Activated T-cell treated with anti-CD3 and anti-CD28 coated beads, Interleukin-2, amount 50 U/mL, for 72 hours (primary cell): ENCODE results near the gene EPB41L2. TPM values are rescaled to one million over a fixed set of nuclear protein-coding genes. Genes with fewer than 3 reads are reported as not detected.
"Not testable (repeated sequence)": the region's sequence is repeated elsewhere in the genome, so short reads cannot be mapped to it uniquely, and the experiment has no call there.

Experiments
- ATAC-seq, 2 donors: fragments of 150-1000 bp; cut with Tn5 transposase; replicated peaks in 1 of 2; 2 replicates each; pipeline ENCODE4 v1.10.0; 2021; ENCODE audit warnings: moderate library complexity in 2 of 2, mild to moderate bottlenecking in 1 of 2
- DNase-seq, 2 donors: peaks; one replicate each; pipeline ENCODE4 v3.0.0; 2021 to 2022; ENCODE audit warnings: mixed read lengths in 1 of 2
- H3K27ac Mint-ChIP-seq: one replicate; pipeline ENCODE4 v1.8.0; 2022; ENCODE audit warnings: mild to moderate bottlenecking, moderate library complexity, mixed read lengths
- H3K27me3 Mint-ChIP-seq: one replicate; pipeline ENCODE4 v1.8.0; 2022; ENCODE audit warnings: low read depth, mixed read lengths
- H3K36me3 Mint-ChIP-seq, 2 donors: one replicate each; pipeline ENCODE4 v1.8.0; 2022; ENCODE audit warnings: mixed read lengths in 2 of 2, mild to moderate bottlenecking in 1 of 2; ENCODE audit not compliant: insufficient read depth in 2 of 2
- H3K4me1 Mint-ChIP-seq: one replicate; pipeline ENCODE4 v1.8.0; 2022; ENCODE audit warnings: low read depth, mixed read lengths
- H3K4me3 Mint-ChIP-seq, 2 donors: one replicate each; pipeline ENCODE4 v1.8.0; 2022; ENCODE audit warnings: mild to moderate bottlenecking in 2 of 2, mixed read lengths in 2 of 2, moderate library complexity in 2 of 2
- H3K9me3 Mint-ChIP-seq, 2 donors: one replicate each; pipeline ENCODE4 v1.8.0; 2022; ENCODE audit warnings: mixed read lengths in 2 of 2
- total RNA-seq, 2 donors: library from RNA; stranded (reverse); gene quantifications; one replicate each; pipeline ENCODE4 v1.2.3, GENCODE V29; 2022

Gene EPB41L2
- total RNA-seq, 2 donors from 2014 or later = 17.5 to 27.4 TPM

DNA sequence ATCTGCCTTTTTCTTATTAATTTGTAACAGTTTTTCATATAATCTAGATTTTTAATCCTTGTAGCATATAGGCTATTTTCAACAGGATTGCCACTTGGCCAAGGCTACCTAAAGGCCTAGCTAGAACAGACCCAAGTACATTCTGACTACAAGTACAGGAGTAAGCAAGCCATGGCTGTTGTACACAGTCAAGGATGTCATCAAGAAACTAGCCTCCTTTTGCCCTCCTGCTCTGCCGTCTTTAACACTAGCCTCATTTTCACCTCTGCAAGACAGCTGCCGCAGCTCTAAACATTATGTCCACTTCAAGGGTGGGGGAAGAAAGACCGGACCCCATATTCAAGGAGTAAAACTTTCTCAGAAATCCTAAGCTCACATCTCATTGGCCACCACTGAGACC lies 45.1 kb downstream of the EPB41L2 start:
- Mint-ChIP-seq H3K36me3 (no peaks in the 10 kb centered on the region), H3K4me3 (no peak overlapping the region)

DNA sequence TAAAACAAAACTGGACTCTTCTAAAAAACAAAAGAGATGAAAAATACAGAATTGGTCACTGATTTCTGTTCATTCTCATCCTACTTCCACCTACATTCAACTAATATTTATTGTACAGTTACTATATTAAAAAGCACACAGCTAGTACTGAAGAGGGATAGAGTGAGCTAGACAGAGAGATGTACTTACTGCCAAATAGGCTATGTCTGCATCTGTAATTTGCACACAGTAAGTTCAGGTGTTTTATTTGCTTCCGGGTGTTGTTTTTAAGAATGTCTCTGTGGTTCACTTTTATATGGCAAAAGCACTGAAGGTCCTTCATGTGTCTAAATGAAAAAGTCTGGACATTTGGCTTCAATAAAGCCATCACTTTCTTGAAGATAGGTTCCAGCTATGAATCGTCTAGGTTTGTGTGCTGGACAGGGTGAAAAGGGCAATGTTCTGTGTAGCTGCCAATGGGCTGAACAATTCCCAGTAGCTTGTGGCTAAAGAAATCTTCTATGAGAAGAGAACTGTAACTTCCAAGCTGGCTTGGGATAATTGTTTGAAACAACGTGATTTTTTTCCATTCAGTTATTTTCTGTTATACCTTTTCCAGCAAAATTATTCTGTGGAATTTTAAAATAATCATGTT lies 47.3 kb downstream of the EPB41L2 start:
- H3K4me1 Mint-ChIP-seq = no peaks in the 10 kb centered on the region
- no peak overlapping the region for H3K27ac Mint-ChIP-seq
- H3K36me3 Mint-ChIP-seq = no peaks in the 10 kb centered on the region
- no peaks in the 10 kb centered on the region for H3K27me3 Mint-ChIP-seq
- DNase-seq (no peak), ATAC-seq (no peak)
- H3K9me3 Mint-ChIP-seq = no peaks in the 10 kb centered on the region
- H3K4me3 Mint-ChIP-seq = no peak overlapping the region

More for the DNA sequence above, 45.1 kb downstream of the EPB41L2 start:
- Mint-ChIP-seq H3K4me1 (no peaks in the 10 kb centered on the region), H3K27me3 (no peaks in the 10 kb centered on the region), H3K9me3 (no peaks in the 10 kb centered on the region), H3K27ac (no peak overlapping the region)
- DNase-seq (no peak), ATAC-seq (no peak)

DNA sequence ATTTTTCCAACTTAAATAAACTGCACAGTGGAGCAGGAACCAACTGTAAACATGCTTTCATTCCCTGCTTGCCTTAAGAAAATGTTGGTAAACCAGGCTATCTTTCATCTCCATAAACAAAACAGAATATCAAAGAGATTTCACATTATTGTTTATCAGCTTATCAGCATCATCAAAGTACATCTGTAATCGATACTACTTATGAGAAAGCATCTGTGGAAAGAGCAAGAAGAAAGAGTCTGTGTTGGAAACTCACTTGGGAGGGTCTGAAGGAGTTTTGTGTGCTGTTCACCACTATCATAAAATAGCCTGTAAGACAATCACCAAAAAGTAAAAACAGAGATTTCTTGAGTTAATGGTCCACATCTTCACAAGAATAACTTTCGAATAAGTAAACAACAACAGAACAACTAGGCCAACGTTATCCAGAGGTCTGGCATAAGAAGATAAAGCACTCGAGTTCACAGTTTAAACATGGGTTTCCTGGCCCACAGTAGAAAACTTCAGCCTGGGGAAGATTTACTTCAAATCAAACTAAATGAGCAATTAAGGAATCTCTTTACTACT lies 47.9 kb downstream of the EPB41L2 start:
- Mint-ChIP-seq H3K36me3 (no peaks in the 10 kb centered on the region), H3K4me1 (no peaks in the 10 kb centered on the region), H3K9me3 (no peaks in the 10 kb centered on the region), H3K27me3 (no peaks in the 10 kb centered on the region), H3K27ac (no peak overlapping the region), H3K4me3 (no peak overlapping the region)
- no peak for ATAC-seq
- no peak for DNase-seq

DNA sequence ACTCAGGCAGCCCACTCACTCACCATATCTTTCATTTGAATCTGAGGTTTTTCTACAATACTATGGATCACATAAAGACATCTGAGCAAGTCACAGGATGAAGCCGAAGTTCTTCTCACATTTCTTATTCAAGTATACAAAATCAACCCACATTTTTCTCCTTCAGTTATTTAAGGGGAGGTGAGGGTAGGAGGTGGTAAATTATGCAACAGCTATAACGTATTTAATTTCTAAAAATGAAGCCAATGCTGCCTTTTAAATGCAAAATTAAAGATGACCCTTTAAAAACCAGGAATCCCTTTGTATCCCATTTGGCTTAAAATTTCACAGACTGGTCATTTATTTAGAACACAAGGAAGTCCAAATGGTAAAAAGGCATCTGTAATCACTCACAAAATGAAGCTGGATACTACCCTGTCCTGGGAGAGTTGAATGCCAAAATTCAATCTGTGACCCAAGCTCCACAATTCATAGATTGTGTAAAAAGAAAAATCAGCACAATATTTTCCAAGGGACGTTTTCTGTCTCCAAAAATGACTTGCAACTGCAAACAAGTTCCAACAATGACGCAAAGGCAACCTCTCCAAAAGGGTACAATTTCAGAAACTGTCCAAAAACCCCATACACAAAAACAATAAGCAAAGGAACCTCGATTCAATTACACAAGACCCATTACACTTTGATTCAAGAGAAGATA lies 48.8 kb downstream of the EPB41L2 start:
- ATAC-seq (no peak), DNase-seq (no peak)
- H3K4me3 Mint-ChIP-seq = no peak overlapping the region
- no peaks in the 10 kb centered on the region for H3K4me1 Mint-ChIP-seq
- no peak overlapping the region for H3K27ac Mint-ChIP-seq
- H3K9me3 Mint-ChIP-seq = no peaks in the 10 kb centered on the region
- peaks cover 0 to 6% of the 10 kb centered on the region in 2 donors for H3K36me3 Mint-ChIP-seq
- no peaks in the 10 kb centered on the region for H3K27me3 Mint-ChIP-seq

DNA sequence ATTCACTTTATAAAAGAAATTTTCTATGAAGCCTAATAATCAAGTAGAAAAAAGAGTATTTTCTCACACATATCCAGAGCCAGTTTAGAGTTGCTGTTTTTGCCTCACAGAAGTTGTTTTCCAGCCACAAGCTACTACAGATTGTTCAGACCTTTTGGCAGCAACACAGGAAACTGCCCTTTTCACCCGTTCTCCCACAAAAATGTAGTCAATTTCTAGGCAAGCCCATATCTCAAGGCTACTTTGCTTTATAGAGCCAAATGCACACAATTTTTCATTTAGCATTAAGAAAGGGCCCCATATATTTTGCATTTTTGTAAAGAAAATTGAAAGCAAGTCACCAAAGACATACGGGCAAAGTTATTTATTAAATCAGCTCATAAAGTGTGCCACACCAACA lies 49.5 kb downstream of the EPB41L2 start:
- Mint-ChIP-seq H3K27ac (no peak overlapping the region), H3K36me3 (peaks cover 0 to 9% of the 10 kb centered on the region in 2 donors), H3K4me3 (no peak overlapping the region), H3K9me3 (peaks cover 2% of the 10 kb centered on the region in 2 donors), H3K27me3 (no peaks in the 10 kb centered on the region), H3K4me1 (no peaks in the 10 kb centered on the region)
- DNase-seq (no peak), ATAC-seq (no peak)

DNA sequence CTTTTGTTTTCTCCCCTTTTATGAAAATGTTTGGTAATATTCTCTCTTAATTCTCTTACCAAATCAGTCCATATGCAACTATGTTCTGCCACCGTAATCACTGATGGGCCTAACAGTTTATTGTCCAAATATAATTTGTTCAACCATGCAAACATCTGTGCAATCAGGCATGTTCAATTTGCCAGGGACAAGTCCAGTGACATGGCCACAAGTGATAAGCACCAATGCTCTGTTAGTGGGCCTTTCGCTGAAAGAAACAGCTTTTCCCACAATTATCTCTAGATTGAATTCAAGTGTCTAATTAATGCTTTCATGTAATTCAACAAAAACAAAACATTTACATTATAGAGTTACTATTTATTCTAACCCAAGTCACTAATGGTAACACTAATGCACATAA lies 53.3 kb downstream of the EPB41L2 start:
- no peaks in the 10 kb centered on the region for H3K4me1 Mint-ChIP-seq
- DNase-seq (no peak), ATAC-seq (no peak)
- H3K9me3 Mint-ChIP-seq = peaks cover 14% of the 10 kb centered on the region in 2 donors
- no peaks in the 10 kb centered on the region for H3K27me3 Mint-ChIP-seq
- no peak overlapping the region for H3K27ac Mint-ChIP-seq
- peaks cover 11 to 23% of the 10 kb centered on the region in 2 donors for H3K36me3 Mint-ChIP-seq
- no peak overlapping the region for H3K4me3 Mint-ChIP-seq

DNA sequence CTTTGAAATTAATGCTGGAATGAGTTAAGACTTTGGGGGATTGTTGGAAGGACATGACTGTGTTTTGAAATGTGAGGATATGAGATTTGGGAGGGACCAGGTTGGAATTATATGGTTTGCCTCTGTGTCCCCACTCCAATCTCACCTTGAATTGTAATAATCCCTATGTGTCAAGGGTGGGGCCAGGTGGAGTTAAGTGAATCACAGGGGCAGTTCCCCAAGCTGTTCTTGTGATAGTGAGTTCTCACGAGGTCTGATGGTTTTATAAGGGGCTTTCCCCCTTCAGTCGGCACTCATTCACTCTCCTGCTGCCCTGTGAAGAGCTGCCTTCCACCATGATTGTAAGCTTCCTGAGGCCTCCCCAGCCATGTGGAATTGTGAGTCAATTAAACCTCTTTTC lies 54.1 kb downstream of the EPB41L2 start:
- H3K27me3 Mint-ChIP-seq, H3K27ac Mint-ChIP-seq, H3K4me1 Mint-ChIP-seq, ATAC-seq, DNase-seq, H3K4me3 Mint-ChIP-seq: not testable (repeated sequence)
- Mint-ChIP-seq H3K9me3 (peaks cover 14% of the 10 kb centered on the region in 2 donors), H3K36me3 (peaks cover 11 to 23% of the 10 kb centered on the region in 2 donors)

DNA sequence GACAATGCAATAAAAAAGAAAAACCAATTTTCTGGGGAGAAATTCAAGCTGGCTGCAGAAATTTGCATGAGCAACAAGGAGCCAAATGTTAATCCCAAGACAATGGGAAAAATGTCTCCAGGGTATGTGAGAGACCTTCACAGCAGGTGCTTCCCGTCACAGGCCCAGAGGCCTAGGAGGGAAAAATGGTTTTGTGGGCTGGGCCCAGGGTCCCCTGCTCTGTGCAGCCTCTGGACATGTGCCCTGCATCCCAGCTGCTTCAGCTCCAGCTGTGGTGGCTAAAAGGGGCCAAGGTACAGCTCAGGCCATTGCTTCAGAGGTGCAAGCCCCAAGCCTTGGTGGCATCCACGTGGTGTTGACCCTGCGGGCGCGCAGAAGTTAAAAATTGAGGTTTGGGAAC lies 55.1 kb downstream of the EPB41L2 start:
- H3K4me3 Mint-ChIP-seq, H3K4me1 Mint-ChIP-seq, ATAC-seq, DNase-seq, H3K27ac Mint-ChIP-seq, H3K27me3 Mint-ChIP-seq: not testable (repeated sequence)
- peaks cover 14% of the 10 kb centered on the region in 2 donors for H3K9me3 Mint-ChIP-seq
- H3K36me3 Mint-ChIP-seq = peaks cover 11 to 23% of the 10 kb centered on the region in 2 donors

DNA sequence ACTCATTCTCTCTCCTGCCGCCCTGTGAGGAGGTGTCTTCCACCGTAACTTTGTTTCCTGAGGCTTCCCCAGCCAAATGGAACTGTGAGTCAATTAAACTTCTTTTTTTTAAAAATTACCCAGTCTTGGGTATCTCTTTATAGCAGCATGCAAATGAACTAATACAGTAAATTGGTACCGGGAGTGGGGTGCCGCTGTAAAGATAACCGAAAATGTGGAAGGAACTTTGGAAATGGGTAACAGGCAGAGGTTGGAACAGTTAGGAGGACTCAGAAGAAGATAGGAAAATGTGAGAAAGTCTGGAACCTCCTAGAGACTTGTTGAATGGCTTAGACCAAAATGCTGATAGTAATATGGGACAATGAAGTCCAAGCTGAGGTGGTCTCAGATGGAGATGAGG lies 55.8 kb downstream of the EPB41L2 start:
- Mint-ChIP-seq H3K27ac (no peak overlapping the region), H3K9me3 (peaks cover 14% of the 10 kb centered on the region in 2 donors), H3K4me1 (no peaks in the 10 kb centered on the region), H3K27me3 (no peaks in the 10 kb centered on the region), H3K36me3 (peaks cover 11 to 23% of the 10 kb centered on the region in 2 donors), H3K4me3 (no peak overlapping the region)
- ATAC-seq (no peak), DNase-seq (no peak)

DNA sequence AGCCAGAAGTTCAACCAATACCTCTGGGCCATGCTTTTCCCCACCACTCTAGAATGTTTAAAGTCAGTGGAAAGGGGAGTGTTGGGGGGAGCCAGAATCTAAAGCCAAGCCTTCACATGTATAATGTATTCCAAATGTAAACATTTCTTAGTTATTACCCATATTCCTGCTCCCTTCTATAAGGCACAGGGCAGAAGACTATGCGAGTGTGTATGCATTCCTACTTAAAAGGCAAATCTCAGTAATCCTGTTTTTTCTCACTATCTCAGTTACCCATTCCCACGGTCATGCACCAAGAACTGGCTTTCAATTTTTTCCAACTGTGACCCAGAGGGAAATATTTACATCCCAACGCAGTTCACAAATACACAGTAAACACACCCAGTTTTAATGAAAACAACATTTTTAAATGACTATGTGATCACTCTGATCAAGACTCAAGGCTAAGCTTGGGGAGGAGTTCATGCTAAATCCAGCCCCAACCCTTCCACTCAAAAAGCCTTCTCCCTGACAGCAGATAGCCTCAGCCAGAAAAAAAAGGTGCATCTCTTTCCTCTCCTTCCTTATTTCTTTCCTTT lies 57.5 kb downstream of the EPB41L2 start:
- Mint-ChIP-seq H3K9me3 (peaks cover 14% of the 10 kb centered on the region in 2 donors), H3K4me3 (no peak overlapping the region), H3K4me1 (no peaks in the 10 kb centered on the region), H3K27ac (no peak overlapping the region), H3K27me3 (no peaks in the 10 kb centered on the region), H3K36me3 (peaks cover 11 to 23% of the 10 kb centered on the region in 2 donors)
- no peak for DNase-seq
- ATAC-seq = no peak

DNA sequence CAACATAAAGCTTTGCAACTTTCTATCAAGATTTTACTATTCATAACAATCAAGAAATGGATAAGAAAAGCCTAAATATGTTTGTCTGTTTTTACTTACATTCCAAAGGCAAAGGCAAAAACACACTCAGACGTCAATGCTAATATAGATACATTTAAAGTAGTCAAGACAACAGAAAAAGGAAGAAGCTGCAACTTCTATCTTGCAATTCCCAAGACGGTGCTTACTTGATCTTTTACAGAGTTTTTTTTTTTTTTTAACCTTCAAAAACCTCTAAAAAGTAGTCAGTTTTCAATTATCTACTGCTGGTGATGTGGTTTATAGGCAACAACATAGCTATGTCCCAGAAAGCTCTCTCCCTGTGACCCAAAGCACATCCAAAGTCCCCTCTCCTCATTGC lies 58.1 kb downstream of the EPB41L2 start:
- ATAC-seq (no peak), DNase-seq (no peak)
- H3K27ac Mint-ChIP-seq = no peak overlapping the region
- peaks cover 11 to 22% of the 10 kb centered on the region in 2 donors for H3K36me3 Mint-ChIP-seq
- H3K4me3 Mint-ChIP-seq = no peak overlapping the region
- H3K9me3 Mint-ChIP-seq = peaks cover 14% of the 10 kb centered on the region in 2 donors
- H3K27me3 Mint-ChIP-seq = no peaks in the 10 kb centered on the region
- no peaks in the 10 kb centered on the region for H3K4me1 Mint-ChIP-seq

DNA sequence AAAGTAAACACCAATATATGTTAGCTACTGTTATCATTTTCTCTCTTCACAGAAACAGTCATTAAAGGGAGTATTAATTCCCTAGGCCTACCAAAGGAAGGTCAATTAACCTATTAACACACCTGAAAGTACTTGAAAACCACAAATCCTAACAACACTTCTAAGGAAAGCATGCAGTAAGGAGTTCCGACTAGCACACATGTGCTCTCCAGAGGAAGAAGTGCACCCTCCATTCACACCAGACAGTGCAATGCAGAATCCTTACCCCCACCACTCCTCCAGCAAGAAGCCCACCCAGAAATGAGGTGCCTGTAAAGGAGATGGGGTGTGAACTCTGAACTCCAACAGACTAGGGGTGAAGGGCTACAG lies 58.7 kb downstream of the EPB41L2 start:
- Mint-ChIP-seq H3K9me3 (peaks cover 14% of the 10 kb centered on the region in 2 donors), H3K4me3 (no peak overlapping the region), H3K27me3 (no peaks in the 10 kb centered on the region), H3K27ac (no peak overlapping the region), H3K4me1 (no peaks in the 10 kb centered on the region), H3K36me3 (peaks cover 11 to 18% of the 10 kb centered on the region in 2 donors)
- no peak for DNase-seq
- ATAC-seq = no peak
